Measurements from ENCODE around the gene ALPG. TPM values are rescaled to one million over a fixed set of nuclear protein-coding genes. Genes with fewer than 3 reads are reported as not detected.
"Not testable (repeated sequence)": the region's sequence is repeated elsewhere in the genome, so short reads cannot be mapped to it uniquely, and the experiment has no call there.

The ALPG gene
- not detected for total RNA-seq

DNA sequence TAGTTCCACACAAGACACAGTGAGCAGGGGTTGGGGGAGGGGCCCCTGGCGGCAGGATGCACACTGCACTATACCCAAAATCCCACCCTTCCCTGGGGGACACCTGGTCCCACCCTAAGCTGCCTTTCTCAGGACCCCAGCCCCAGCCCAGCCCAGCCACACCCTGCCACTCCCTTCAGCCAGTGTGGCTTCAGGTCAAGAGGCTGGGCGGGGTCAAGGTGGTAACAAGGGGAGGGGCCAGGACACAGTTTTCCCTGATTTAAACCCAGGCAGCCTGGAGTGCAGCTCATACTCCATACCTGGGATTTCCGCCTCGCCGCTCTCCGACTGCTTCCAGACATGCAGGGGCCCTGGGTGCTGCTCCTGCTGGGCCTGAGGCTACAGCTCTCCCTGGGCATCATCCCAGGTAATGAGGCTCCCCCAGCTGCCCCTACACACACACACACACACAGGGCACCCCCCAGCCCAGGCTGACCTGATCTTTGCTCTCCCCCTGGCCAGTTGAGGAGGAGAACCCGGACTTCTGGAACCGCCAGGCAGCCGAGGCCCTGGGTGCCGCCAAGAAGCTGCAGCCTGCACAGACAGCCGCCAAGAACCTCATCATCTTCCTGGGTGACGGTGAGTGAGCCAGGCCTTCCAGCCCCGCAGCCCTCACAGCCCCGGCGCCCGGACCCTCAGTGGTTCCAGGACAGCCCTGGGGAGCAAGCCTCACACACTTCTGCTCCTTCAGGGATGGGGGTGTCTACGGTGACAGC lies at the start of gene ALPG:
Gene ALPG, plus strand, starts transcription at position 289 of the 755 bp plus-strand sequence. Its CDS starts 51 bp downstream, at position 340.
- Histone ChIP-seq H3K9me3 (no peaks in the 10 kb centered on the region), H3K27ac (no peak within 1 kb of the TSS), H3K4me1 (no peaks in the 10 kb centered on the region), H3K4me3 (no peak within 1 kb of the TSS), H3K36me3 (no peaks in the 10 kb centered on the region), H3K27me3 (peaks cover 0 to 13% of the 10 kb centered on the region in 2 donors)
- intact Hi-C loops (cut with DNase I; ENCODE audit: low total_unique reads), result no loop called here
- TF ChIP-seq POLR2A (IDR thresholded peaks at IDR 0.05) (no peak), POLR2AphosphoS5 (IDR thresholded peaks at IDR 0.05) (no peak), CTCF (IDR thresholded peaks at IDR 0.05) (no peak)
- DNase-seq (ENCODE audit: low spot score in 2 of 2), result no peak

DNA sequence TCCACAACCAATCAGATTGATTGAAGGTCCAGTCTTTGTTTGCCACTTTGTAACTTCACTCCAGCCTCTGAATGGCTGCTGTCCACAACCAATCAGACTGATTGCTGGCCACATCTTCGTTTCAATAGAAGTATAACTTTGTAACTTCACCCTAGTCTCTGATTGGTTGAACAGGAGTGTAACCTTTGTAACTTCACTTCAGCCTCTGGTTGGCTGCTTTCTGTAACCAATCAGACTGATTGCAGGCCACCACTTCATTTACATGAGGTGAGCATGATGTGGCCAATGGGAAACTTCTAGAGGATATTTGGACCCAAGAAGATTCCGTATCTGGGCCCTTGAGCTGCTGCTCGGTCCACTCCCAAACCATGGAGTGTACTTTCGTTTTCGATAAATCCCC lies 45.0 kb upstream of the ALPG start:
- Histone ChIP-seq H3K27ac (no peak overlapping the region), H3K36me3 (no peaks in the 10 kb centered on the region), H3K27me3 (no peaks in the 10 kb centered on the region), H3K9me3 (no peaks in the 10 kb centered on the region), H3K4me3 (no peak overlapping the region), H3K4me1 (no peaks in the 10 kb centered on the region)
- no peak for DNase-seq (ENCODE audit: low spot score in 2 of 2)
- TF ChIP-seq POLR2AphosphoS5 (IDR thresholded peaks at IDR 0.05), result no peak
- TF ChIP-seq CTCF (IDR thresholded peaks at IDR 0.05), result no peak
- no peak for TF ChIP-seq POLR2A (IDR thresholded peaks at IDR 0.05)
- intact Hi-C loops (cut with DNase I; ENCODE audit: low total_unique reads), result no loop called here

DNA sequence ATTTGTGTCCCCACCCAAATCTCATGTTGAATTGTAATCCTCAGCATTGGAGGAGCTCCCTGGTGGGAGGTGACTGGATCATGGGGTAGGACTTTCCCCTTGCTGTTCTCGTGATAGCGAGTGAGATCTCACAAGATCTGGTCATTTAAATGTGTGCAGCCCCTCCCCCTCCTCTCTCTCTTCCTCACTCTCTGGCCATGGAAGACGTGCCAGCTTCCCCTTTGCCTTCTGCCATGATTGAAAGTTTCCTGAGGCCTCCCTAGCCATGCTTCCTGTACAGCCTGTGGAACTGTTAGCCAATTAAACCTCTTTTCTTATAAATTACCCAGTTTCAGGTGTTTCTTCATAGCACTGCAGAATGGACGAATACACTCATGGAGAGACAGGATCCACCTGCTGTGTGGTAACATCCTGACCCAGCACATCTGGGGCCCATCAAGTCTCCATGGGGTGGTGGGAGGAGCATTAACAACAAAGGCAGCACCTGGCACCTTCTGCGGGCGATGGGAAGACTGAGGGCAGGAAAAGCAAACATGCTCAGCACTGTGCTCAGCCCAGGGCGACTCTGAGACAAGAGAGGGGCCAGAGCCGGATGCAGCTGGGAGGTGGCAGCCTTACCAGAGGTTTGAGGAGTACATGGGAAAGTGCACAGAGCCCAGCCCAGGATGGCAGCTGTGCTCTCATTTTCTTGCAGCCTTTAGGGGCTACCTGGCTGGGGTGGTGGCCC lies 44.3 kb upstream of the ALPG start:
- H3K4me1 ChIP-seq, result no peaks in the 10 kb centered on the region
- DNase-seq (ENCODE audit: low spot score in 2 of 2), result peak in 1 of 2 donors; percentile 14
- H3K4me3 ChIP-seq, result no peak overlapping the region
- no peaks in the 10 kb centered on the region for H3K27me3 ChIP-seq
- intact Hi-C loops (cut with DNase I; ENCODE audit: low total_unique reads), result no loop called here
- H3K27ac ChIP-seq, result no peak overlapping the region
- no peaks in the 10 kb centered on the region for H3K36me3 ChIP-seq
- H3K9me3 ChIP-seq, result no peaks in the 10 kb centered on the region
- TF ChIP-seq CTCF (IDR thresholded peaks at IDR 0.05), result no peak
- no peak for TF ChIP-seq POLR2AphosphoS5 (IDR thresholded peaks at IDR 0.05)
- no peak for TF ChIP-seq POLR2A (IDR thresholded peaks at IDR 0.05)

- peak overlapping the region in 1 of 3 donors; percentile 15 for H3K4me3 ChIP-seq
- intact Hi-C loops (cut with DNase I; ENCODE audit: low total_unique reads); DNase-seq (ENCODE audit: low spot score in 2 of 2): not testable (repeated sequence)
Measured at GRCh38 chr2:232363064-232363783, 43.4 kb upstream of the ALPG start.

DNA sequence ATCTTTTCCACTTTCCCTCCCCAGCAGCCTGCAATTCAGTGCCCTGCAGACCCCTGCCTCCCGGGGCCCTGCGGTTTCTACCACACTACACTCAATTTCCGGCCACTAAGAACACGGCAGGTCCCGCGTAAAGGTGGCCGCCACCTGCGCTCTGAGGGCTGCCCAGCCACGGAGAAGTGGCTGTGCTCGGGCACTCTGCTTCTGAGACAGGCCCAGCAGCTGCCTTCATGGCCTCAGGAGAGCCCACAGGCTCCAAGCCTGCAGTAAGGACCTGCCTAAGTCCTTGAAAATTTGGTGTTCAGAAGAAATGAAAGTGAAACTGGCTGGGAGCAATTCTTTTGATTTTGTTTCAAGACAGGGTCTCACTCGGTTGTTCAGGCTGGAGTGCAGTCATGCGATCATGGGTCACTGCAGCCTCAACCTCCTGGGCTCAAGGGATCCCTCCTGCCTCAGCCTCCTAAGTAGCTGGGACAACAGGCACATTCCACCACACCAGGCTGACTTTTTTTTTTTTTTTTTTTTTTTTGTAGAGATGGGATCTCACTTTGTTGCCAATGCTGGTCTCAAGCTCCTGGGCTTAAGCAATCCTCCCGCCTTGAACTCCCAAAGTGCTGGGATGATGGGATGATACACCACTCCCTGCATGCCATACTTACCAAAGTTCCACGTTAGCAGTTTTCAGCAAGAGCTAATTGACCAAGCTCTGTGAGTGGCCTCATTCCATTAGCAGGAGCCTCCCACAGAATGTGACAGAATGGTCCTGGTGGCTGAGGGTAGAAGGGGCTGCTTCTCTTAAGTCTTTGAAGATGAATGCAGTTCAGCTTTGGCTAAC lies 42.6 kb upstream of the ALPG start:
- H3K9me3 ChIP-seq, result no peaks in the 10 kb centered on the region
- H3K4me3 ChIP-seq, result peak overlapping the region in 2 of 3 donors; percentile 15 to 33
- H3K27me3 ChIP-seq, result no peaks in the 10 kb centered on the region
- peak in 1 of 2 donors; percentile 41 for DNase-seq (ENCODE audit: low spot score in 2 of 2)
- intact Hi-C loops (cut with DNase I; ENCODE audit: low total_unique reads), result no loop called here
- TF ChIP-seq POLR2AphosphoS5 (IDR thresholded peaks at IDR 0.05), result no peak
- no peak for TF ChIP-seq CTCF (IDR thresholded peaks at IDR 0.05)
- TF ChIP-seq POLR2A (IDR thresholded peaks at IDR 0.05), result no peak
- H3K27ac ChIP-seq, result no peak overlapping the region
- no peaks in the 10 kb centered on the region for H3K4me1 ChIP-seq
- H3K36me3 ChIP-seq, result no peaks in the 10 kb centered on the region

More at GRCh38 chr2:232363064-232363783, 43.4 kb upstream of the ALPG start:
- not testable (repeated sequence) for H3K4me1 ChIP-seq, H3K27me3 ChIP-seq, H3K9me3 ChIP-seq, H3K36me3 ChIP-seq, H3K27ac ChIP-seq

GRCh38 chr2:232364806-232365594 lies 41.6 kb upstream of the ALPG start:
- H3K4me3 ChIP-seq; intact Hi-C loops (cut with DNase I; ENCODE audit: low total_unique reads); H3K27ac ChIP-seq; H3K36me3 ChIP-seq; H3K4me1 ChIP-seq; H3K9me3 ChIP-seq; H3K27me3 ChIP-seq: not testable (repeated sequence)
- DNase-seq (ENCODE audit: low spot score in 2 of 2), result peak in 1 of 2 donors; percentile 7

All from breast epithelium (tissue), 4 donors.